SK-N-MC (cell line): ENCODE results near the gene LDAH.

Experiments
- DNase-seq: peaks from one replicate; pipeline ENCODE4 v3.0.0-alpha.2; 2011; ENCODE audit warnings: low read depth, low spot score
- H3K27ac ChIP-seq: fragments of 200-600 bp; sonication (generic); 2 replicates; pipeline ENCODE4 v1.5.1; 2016; ENCODE audit warnings: mixed run types
- H3K36me3 ChIP-seq: fragments of 200-600 bp; sonication (generic); 2 replicates; pipeline ENCODE4 v1.6.1; 2017; ENCODE audit warnings: antibody characterized with exemption, low read length, mixed read lengths; ENCODE audit not compliant: insufficient read depth
- H3K4me3 ChIP-seq: fragments of 200-600 bp; sonication (generic); 2 replicates; pipeline ENCODE4 v1.5.1; 2016
- H3K9ac ChIP-seq: fragments of 200-600 bp; sonication (generic); 2 replicates; pipeline ENCODE4 v1.8.0; 2017; ENCODE audit warnings: mixed run types, mixed read lengths; ENCODE audit not compliant: insufficient read length
- H3K9me3 ChIP-seq: fragments of 200-600 bp; sonication (generic); 2 replicates; pipeline ENCODE4 v1.6.1; 2017; ENCODE audit warnings: low read depth, mild to moderate bottlenecking, antibody characterized with exemption, low read length, moderate library complexity, mixed read lengths
- EZH2 ChIP-seq: fragments of 200-600 bp; sonication (generic); IDR thresholded peaks from one replicate; pipeline ENCODE4 v1.6.1; 2017; ENCODE audit warnings: antibody characterized with exemption
- FOXP2 ChIP-seq: optimal IDR thresholded peaks from 2 replicates; pipeline ENCODE3; 2011; ENCODE audit warnings: mild to moderate bottlenecking, moderate library complexity; ENCODE audit not compliant: insufficient read depth; ENCODE audit errors: extremely low read length, control extremely low read depth
- POLR2AphosphoS5 ChIP-seq: IDR thresholded peaks from 2 replicates; pipeline ENCODE4 v1.6.1; 2012; ENCODE audit warnings: mild to moderate bottlenecking, low read depth, low read length, borderline replicate concordance

Gene LDAH

DNA sequence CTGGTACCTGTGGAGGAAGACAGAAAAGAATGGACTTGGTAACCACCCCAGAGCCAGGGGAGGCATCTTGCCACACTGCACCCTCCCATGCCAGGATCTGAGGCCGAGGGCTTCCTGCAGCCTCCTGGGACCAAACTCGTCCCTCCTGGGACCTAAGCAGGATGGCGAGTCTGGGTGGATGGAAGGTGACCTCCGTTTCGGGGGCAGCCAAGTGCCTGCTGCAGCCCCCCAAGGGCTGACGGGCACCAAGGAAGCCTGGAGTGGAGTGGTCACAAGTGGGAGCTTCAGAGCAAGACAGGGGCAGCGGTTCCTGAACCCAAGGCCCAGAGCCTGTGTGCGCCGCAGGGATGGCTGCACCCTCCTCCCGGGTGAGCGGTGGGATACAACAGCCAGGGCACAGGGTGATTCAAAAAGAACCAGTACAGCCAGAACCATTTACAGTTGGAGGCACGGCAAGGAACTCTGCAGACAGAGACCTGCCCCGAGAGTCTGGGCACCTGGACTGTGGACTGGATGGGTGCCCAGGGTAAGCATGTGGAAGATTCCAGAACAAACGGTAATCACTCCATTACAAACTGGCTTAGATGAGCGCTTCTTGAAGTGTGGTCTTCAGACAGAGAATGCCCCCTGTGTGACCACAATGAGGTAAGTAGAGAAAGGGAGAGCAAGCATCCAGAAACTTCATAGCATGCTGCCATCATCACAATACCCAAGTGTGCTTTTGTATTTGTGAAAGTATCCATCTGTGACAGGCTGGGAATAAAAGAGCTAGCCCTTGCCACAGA is 184.1 kb downstream of the LDAH start:
- Histone ChIP-seq H3K9ac (no peak overlapping the region), H3K4me3 (no peak overlapping the region), H3K27ac (no peak overlapping the region), H3K9me3 (no peaks in the 10 kb centered on the region), H3K36me3 (no peaks in the 10 kb centered on the region)
- no peak for DNase-seq
- no peak for TF ChIP-seq FOXP2
- TF ChIP-seq POLR2AphosphoS5, result no peak
- TF ChIP-seq EZH2, result no peak

DNA sequence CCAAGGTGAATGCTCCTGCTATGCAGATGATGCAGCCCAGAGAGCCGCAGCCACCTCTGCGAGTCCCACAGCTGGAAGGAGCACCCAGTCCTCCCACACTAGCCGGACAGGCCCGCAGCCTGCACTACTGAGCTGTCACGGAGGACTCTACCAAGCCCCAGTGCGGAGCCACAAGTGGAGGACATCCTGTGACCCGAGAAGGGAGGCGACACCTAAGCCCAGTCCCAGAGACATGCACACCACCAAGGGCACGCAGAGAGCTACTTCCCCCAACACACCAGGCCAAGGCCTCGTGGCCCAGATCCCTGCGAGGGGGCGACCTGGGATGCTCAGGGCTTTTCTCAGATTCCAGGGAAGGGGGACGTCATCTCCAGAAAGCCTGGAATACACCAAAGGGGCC is 184.9 kb downstream of the LDAH start:
- no peak overlapping the region for H3K27ac ChIP-seq
- no peak overlapping the region for H3K4me3 ChIP-seq
- DNase-seq, result no peak
- no peak overlapping the region for H3K9ac ChIP-seq
- no peaks in the 10 kb centered on the region for H3K36me3 ChIP-seq
- H3K9me3 ChIP-seq, result no peaks in the 10 kb centered on the region
- TF ChIP-seq FOXP2 (no peak), EZH2 (no peak), POLR2AphosphoS5 (no peak)

DNA sequence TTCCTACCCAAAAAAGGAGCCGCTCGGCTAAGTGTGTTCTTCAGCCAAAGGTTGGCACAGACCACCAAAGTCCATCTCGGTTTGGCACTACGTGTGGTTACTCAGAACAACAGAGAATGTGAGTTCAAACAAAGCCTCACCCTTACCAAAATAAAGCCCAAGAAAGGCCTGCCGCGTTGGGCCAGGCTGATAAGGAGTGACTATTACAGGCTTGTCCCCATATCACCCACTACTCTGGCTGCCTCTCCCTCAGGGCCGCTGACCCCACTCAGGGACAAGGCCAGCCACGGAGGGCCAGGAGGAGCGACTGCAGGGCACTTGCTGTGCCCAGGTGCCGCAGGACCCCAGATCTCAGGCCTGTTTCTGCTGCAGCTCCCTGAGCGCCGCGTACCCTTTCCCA is 185.8 kb downstream of the LDAH start:
- H3K9me3 ChIP-seq, result no peaks in the 10 kb centered on the region
- TF ChIP-seq EZH2 (no peak), FOXP2 (no peak), POLR2AphosphoS5 (no peak)
- no peak overlapping the region for H3K9ac ChIP-seq
- no peak overlapping the region for H3K27ac ChIP-seq
- no peak for DNase-seq
- no peaks in the 10 kb centered on the region for H3K36me3 ChIP-seq
- no peak overlapping the region for H3K4me3 ChIP-seq

DNA sequence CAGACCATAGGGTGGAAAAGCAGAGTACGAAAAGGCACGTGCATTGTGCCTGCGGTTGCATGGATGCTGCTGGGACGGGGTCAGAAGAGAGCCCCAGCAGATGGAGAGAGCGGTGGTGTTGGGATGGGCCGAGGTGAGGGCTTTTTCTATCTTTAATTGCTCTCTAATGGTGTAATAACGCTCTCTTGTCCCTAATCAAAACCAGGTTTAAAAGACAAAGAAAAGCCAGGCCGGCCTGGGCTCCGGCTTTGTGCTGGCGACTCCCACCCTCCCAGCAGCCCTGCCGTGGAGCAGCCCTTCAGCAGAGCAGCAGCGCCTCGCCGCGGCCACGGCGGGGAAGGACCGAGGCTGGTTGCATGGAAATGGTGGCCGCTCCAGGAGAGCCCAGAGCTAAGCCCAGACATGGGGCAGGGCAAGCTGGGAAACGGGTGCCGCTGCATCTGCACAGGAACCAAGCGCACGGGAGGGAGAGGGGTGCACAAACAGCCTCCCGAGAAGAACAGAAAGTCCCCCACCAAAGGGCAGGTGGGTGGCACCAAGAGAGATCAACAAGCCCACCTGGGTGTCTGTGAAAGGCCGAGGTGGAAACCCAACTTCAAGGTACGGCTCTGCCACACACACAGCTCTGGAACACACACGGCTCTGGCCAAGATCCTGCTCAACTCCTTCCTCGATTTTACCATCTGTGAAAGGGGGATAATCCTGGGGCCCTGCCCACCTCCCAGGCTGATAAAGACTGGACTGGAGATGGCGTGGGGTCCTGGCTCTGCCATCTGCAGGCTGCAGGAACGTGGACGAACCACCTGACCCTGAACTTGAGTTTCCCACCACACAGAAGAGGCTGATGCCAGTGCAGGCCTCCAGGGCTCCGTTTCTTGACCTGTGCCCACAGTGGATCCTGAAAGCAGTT is 187.0 kb downstream of the LDAH start:
- TF ChIP-seq EZH2 (no peak), FOXP2 (no peak), POLR2AphosphoS5 (no peak)
- peak overlapping the region; percentile 35; the same call in 1 of the 2 replicates for H3K4me3 ChIP-seq
- H3K9ac ChIP-seq, result peak overlapping the region; percentile 16
- DNase-seq, result no peak
- H3K36me3 ChIP-seq, result no peaks in the 10 kb centered on the region
- no peaks in the 10 kb centered on the region for H3K9me3 ChIP-seq
- H3K27ac ChIP-seq, result 0 out of 2 replicates have a peak overlapping the region, but pooled peaks have one; percentile 5

DNA sequence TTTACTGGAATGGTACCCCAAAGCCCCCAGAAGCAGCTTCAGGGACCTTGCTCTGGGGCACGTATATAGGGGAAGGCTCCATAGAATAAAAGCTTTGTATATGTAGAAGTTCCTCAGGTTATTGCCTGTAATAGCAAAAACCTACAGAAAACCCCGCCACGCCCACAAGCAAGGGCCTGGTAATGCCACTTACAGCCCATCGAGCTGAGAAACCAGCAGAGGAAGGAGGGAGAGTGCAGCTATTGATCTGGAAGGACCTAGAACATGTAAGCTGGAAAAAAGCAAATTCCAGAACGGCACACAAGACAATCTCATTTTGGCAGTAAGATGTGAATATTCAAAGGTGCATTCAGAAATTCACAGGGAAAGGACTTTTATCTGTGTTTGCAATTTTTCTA is 187.8 kb downstream of the LDAH start:
- DNase-seq, result no peak
- Histone ChIP-seq H3K4me3 (no peak overlapping the region), H3K27ac (0 out of 2 replicates have a peak overlapping the region, but pooled peaks have one; percentile 5), H3K9ac (no peak overlapping the region), H3K36me3 (no peaks in the 10 kb centered on the region), H3K9me3 (no peaks in the 10 kb centered on the region)
- TF ChIP-seq FOXP2 (no peak), POLR2AphosphoS5 (no peak), EZH2 (no peak)

DNA sequence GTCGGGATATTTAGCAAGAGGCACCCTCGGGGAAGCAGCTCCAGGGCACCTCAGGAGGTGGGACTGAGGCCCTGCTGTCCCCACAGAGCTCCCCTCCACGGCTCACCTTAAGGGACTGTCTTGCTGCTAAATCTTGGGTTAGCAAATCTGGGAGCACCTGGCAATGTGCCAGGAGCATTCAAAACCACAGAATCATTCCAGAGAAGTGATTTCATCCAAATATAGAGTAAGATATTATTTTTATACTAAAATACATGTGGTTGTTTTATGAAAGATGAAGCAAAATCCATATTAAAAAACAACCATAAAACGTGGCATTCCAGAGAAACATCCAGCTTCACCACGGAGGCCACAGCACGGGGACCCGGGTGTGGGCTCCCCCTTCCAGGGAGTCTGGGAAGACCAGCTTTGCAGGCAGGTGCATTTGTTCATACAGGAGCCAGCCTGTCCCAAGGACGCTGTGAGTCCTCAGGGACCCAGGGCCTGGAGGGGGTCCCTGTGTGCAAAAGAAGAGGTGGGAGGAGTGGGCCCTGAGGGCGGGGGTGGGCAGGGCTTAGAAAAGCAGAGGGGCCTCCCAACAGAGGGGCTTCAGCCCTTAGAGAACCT is 188.3 kb downstream of the LDAH start:
- H3K4me3 ChIP-seq, result peak overlapping the region; percentile 4; the same call in 1 of the 2 replicates
- peak overlapping the region; percentile 45 for H3K9ac ChIP-seq
- 0 out of 2 replicates have a peak overlapping the region, but pooled peaks have one; percentile 5 for H3K27ac ChIP-seq
- no peaks in the 10 kb centered on the region for H3K36me3 ChIP-seq
- H3K9me3 ChIP-seq, result no peaks in the 10 kb centered on the region
- TF ChIP-seq FOXP2 (no peak), POLR2AphosphoS5 (no peak)
- DNase-seq, result no peak
